Measurements from ENCODE around the gene SLC11A2.

SLC11A2 gene

DNA sequence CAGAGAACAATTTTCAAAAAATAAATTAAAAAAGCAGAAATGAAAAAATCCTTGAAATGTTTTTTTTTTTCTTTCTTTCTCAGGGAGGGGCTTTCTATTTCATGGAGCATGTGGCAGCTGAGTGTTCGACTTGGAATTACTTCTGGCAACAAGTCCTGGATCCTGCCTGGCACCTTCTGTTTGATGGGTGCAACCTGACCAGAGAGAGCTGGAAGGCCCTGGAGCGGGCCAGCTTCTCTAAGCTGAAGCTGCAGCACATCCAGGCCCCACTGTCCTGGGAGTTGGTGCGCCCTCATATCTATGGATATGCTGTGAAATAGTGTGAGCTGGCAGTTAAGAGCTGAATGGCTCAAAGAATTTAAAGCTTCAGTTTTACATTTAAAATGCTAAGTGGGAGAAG lies 96.4 kb downstream of the SLC11A2 start:
- TF ChIP-seq, protein P1, sequence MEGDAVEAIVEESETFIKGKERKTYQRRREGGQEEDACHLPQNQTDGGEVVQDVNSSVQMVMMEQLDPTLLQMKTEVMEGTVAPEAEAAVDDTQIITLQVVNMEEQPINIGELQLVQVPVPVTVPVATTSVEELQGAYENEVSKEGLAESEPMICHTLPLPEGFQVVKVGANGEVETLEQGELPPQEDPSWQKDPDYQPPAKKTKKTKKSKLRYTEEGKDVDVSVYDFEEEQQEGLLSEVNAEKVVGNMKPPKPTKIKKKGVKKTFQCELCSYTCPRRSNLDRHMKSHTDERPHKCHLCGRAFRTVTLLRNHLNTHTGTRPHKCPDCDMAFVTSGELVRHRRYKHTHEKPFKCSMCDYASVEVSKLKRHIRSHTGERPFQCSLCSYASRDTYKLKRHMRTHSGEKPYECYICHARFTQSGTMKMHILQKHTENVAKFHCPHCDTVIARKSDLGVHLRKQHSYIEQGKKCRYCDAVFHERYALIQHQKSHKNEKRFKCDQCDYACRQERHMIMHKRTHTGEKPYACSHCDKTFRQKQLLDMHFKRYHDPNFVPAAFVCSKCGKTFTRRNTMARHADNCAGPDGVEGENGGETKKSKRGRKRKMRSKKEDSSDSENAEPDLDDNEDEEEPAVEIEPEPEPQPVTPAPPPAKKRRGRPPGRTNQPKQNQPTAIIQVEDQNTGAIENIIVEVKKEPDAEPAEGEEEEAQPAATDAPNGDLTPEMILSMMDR (IDR thresholded peaks at IDR 0.05; ENCODE audit: low read depth, low read length) = no peak
- H3K4me3 ChIP-seq (replicated peaks in 1 of 2; ENCODE audit: low read depth in 2 of 2, low read length in 2 of 2) = no peak overlapping the region

More for the DNA sequence above, 96.4 kb downstream of the SLC11A2 start:
- no peak for DNase-seq (ENCODE audit: low read depth in 2 of 2)
